Heart left ventricle (tissue), 16 donors: Measurements from ENCODE around the gene MAPKAPK2. TPM values are rescaled to one million over a fixed set of nuclear protein-coding genes. Genes with fewer than 3 reads are reported as not detected.
"Not testable (repeated sequence)": the region's sequence is repeated elsewhere in the genome, so short reads cannot be mapped to it uniquely, and the experiment has no call there.

ENCODE experiments used
- ATAC-seq, 4 donors: fragments of 200-7000 bp; cut with Tn5 transposase; one replicate each; pipeline ENCODE4 v1.9.1; 2020 to 2022; ENCODE audit warnings: moderate library complexity in 4 of 4, mild to moderate bottlenecking in 3 of 4, moderate number of reproducible peaks in 1 of 4
- DNase-seq, 5 donors: peaks; one replicate each; pipeline ENCODE4 v3.0.0-alpha.2; 2020
- H3K27ac ChIP-seq, 12 donors: fragments of 200-600 bp; sonication (generic) in 4 of 12; one replicate each; pipeline versions ENCODE4 v1.5.0 to v1.8.0; 2016 to 2022; ENCODE audit warnings: mild to moderate bottlenecking in 2 of 12
- H3K27me3 ChIP-seq, 9 donors: fragments of 200-600 bp; sonication (generic) in 2 of 9; one replicate each; pipeline versions ENCODE4 v1.5.1 to v1.8.0; 2016 to 2022; ENCODE audit warnings: mild to moderate bottlenecking in 3 of 9
- H3K36me3 ChIP-seq, 9 donors: fragments of 200-600 bp; sonication (generic) in 2 of 9; one replicate each; pipeline versions ENCODE4 v1.5.0 to v1.8.0; 2018 to 2022; ENCODE audit warnings: mild to moderate bottlenecking in 2 of 9
- H3K4me1 ChIP-seq, 12 donors: fragments of 200-600 bp; sonication (generic) in 4 of 12; one replicate each; pipeline versions ENCODE4 v1.5.0 to v1.8.0; 2016 to 2022; ENCODE audit warnings: mild to moderate bottlenecking in 3 of 12
- H3K4me3 ChIP-seq, 12 donors: fragments of 200-600 bp; sonication (generic) in 4 of 12; one replicate each; pipeline versions ENCODE4 v1.5.0 to v1.8.0; 2017 to 2022; ENCODE audit warnings: mild to moderate bottlenecking in 9 of 12, moderate library complexity in 4 of 12
- H3K9me3 ChIP-seq, 12 donors: fragments of 200-600 bp; sonication (generic) in 4 of 12; one replicate each; pipeline versions ENCODE4 v1.5.0 to v1.8.0; 2016 to 2022; ENCODE audit warnings: mild to moderate bottlenecking in 1 of 12
- POLR2A ChIP-seq, 2 donors: fragments of 450-650 bp; IDR thresholded peaks; one replicate each; pipeline ENCODE4 v1.6.1; 2017; ENCODE audit warnings: antibody characterized with exemption in 2 of 2, mild to moderate bottlenecking in 2 of 2, moderate library complexity in 2 of 2
- WGBS, 4 donors: extraction: QIAGEN DNeasy Blood & Tissue Kit in 2 of 4; methylation state at CpG; one replicate each; pipeline versions ENCODE4 v1.1.5 to v1.1.7; 2013 to 2018; 5-methylcytosine and 5-hydroxymethylcytosine counted together
- intact Hi-C, 10 donors: fragments of 100-400 bp; cut with DNase I; formaldehyde crosslinking; loops; one replicate each; pipeline versions ENCODE4 v1.11.1 to v1.14.2; 2022
- polyA plus RNA-seq, 2 donors: library from polyadenylated mRNA; stranded (reverse); fragments of 200-250 nt; gene quantifications; one replicate each; pipeline ENCODE4 v1.2.3, GENCODE V29; 2013
- total RNA-seq, 9 donors: library from RNA; depleted of rRNA in 2 of 9; stranded (reverse); fragments of >200 nt in 2 of 9; fragmentation: NEBNext Ultra II Directional in 3 of 9; extraction: Animal tissue kit (Norgen Biotek cat#: 25700) in 3 of 9; gene quantifications; one replicate each; pipeline versions ENCODE4 v1.1.0 to v1.2.4, GENCODE V29; 2016 to 2023
- TF ChIP-seq, protein P1 (sequence below), 12 donors: fragments of 200-600 bp; sonication (generic) in 4 of 12; IDR thresholded peaks; one replicate each; pipeline versions ENCODE4 v1.5.0 to v1.8.0; 2018 to 2022; ENCODE audit warnings: antibody characterized with exemption in 12 of 12, mild to moderate bottlenecking in 5 of 12
- donor health status: ischemic (EF 13 %, LVEDD 7.1; RV severe dilation, severe dysfunction).
- donor health status: healthy with polysubstance abuse.
- donor health status: DM: no; HTN: yes; CAD: no.
- donor health status: DM: no; HTN: no; CAD: no.
- donor health status: ischemic (EF 25% LVEDD 6.9; RV normal size, moderate dysfunction).
- donor health status: ischemic (EF 25% LVEDD 5.7; RV mildly dilated, moderate dysfunction).
- donor health status: healthy.
- donor health status: DM: yes; HTN: yes; CAD: no.
- donor health status: ischemic (EF 35%, LVEDD 5.7; RV mildly dilated, moderate dysfunction).
- donor health status: nonischemic (EF 11% LVEDD 7.7; RV severe dilation, severe dysfunction).
- donor health status: DM: yes; HTN: yes; CAD: no.
- donor health status: PGD.
- donor health status: ischemic (EF 29% LVEDD 5.4; RV normal size, mild dysfunction).
- donor health status: nonischemic (EF 23%, LVEDD 6.1; RV moderate dilation, normal function).

Gene MAPKAPK2
- total and polyA plus RNA-seq, 11 donors = 126 to 327 (median 223) TPM

GRCh38 chr1:206776229-206776628, 91.5 kb downstream of the MAPKAPK2 start:
- no peak for DNase-seq
- no peak overlapping the region for H3K27ac ChIP-seq
- no peaks in the 10 kb centered on the region for H3K36me3 ChIP-seq
- ATAC-seq = no peak
- intact Hi-C loops = no loop called here
- no peaks in the 10 kb centered on the region for H3K9me3 ChIP-seq
- no peaks in the 10 kb centered on the region for H3K27me3 ChIP-seq
- H3K4me1 ChIP-seq = peaks cover 0 to 65% (median 0%) of the 10 kb centered on the region in 12 donors
- no peak overlapping the region for H3K4me3 ChIP-seq
- TF ChIP-seq POLR2A (IDR thresholded peaks at IDR 0.05) = no peak
- TF ChIP-seq, protein P1, sequence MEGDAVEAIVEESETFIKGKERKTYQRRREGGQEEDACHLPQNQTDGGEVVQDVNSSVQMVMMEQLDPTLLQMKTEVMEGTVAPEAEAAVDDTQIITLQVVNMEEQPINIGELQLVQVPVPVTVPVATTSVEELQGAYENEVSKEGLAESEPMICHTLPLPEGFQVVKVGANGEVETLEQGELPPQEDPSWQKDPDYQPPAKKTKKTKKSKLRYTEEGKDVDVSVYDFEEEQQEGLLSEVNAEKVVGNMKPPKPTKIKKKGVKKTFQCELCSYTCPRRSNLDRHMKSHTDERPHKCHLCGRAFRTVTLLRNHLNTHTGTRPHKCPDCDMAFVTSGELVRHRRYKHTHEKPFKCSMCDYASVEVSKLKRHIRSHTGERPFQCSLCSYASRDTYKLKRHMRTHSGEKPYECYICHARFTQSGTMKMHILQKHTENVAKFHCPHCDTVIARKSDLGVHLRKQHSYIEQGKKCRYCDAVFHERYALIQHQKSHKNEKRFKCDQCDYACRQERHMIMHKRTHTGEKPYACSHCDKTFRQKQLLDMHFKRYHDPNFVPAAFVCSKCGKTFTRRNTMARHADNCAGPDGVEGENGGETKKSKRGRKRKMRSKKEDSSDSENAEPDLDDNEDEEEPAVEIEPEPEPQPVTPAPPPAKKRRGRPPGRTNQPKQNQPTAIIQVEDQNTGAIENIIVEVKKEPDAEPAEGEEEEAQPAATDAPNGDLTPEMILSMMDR (IDR thresholded peaks at IDR 0.05) = no peak
- WGBS, 4 donors = 84 to 88% (median 87%) methylated on average over 4 of the region's 4 CpGs

GRCh38 chr1:206778031-206778430, 93.3 kb downstream of the MAPKAPK2 start:
- H3K36me3 ChIP-seq = no peaks in the 10 kb centered on the region
- no peaks in the 10 kb centered on the region for H3K9me3 ChIP-seq
- peaks cover 0 to 53% (median 0%) of the 10 kb centered on the region in 12 donors for H3K4me1 ChIP-seq
- ATAC-seq (no peak), DNase-seq (no peak)
- peak overlapping the region in 1 of 12 donors; percentile 46 for H3K27ac ChIP-seq
- intact Hi-C loops = no loop called here
- H3K27me3 ChIP-seq = no peaks in the 10 kb centered on the region
- H3K4me3 ChIP-seq = no peak overlapping the region
- 87 to 98% (median 93%) methylated on average over 7 of the region's 7 CpGs for WGBS, 4 donors
- TF ChIP-seq, protein P1 (IDR thresholded peaks at IDR 0.05) = no peak
- no peak for TF ChIP-seq POLR2A (IDR thresholded peaks at IDR 0.05)

DNA sequence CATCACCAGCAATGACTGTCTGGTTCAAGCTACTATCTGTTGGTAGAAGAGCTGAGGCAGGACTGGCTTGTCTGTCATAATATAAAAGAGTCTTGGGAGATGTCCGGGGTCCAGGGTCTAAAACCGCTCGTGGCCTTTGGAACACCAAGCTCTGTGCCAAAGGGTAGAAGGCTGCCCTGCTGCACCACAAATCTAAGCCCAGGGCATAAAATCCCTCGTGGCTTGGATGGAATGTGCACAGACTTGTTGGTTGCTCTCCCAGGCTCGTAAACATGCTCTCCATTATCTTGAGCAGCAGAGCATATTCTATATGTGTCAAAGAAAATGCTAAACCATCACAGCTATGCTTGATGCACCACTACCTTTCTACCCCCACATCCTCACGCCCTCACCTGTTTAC, 94.2 kb downstream of the MAPKAPK2 start:
- peak overlapping the region in 1 of 12 donors; percentile 46 for H3K27ac ChIP-seq
- 79 to 86% (median 81%) methylated on average over 6 of the region's 6 CpGs for WGBS, 4 donors
- H3K27me3 ChIP-seq, H3K9me3 ChIP-seq, intact Hi-C loops, H3K36me3 ChIP-seq, H3K4me3 ChIP-seq, DNase-seq, ATAC-seq: not testable (repeated sequence)
- peaks cover 0 to 46% (median 0%) of the 10 kb centered on the region in 12 donors for H3K4me1 ChIP-seq

DNA sequence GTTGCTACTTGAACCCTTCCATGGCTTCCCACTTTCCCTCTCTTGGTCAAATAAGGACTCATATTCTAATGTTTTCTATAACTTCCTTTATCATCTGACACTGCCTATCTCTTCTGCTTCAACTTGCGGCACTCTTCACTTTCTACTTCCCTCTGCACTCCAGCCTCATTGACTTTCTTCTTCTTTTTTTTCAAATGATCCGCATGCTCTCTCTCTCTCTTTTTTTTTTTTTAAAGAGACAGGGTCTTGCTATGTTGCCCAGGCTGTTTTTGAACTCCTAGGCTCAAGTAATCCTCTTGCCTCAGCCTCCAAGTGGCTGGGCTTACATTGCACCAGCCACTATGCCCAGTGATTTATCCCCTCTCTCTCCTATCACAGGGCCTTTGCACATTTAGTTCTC, 94.9 kb downstream of the MAPKAPK2 start:
- H3K27ac ChIP-seq = peak overlapping the region in 1 of 12 donors; percentile 46
- intact Hi-C loops = no loop called here
- no peaks in the 10 kb centered on the region for H3K36me3 ChIP-seq
- no peak overlapping the region for H3K4me3 ChIP-seq
- 62 to 71% (median 69%) methylated on average over 2 of the region's 2 CpGs for WGBS, 4 donors
- peaks cover 0 to 42% (median 0%) of the 10 kb centered on the region in 12 donors for H3K4me1 ChIP-seq
- TF ChIP-seq, protein P1 (IDR thresholded peaks at IDR 0.05) = no peak
- no peak for TF ChIP-seq POLR2A (IDR thresholded peaks at IDR 0.05)
- no peaks in the 10 kb centered on the region for H3K9me3 ChIP-seq
- H3K27me3 ChIP-seq = no peaks in the 10 kb centered on the region
- DNase-seq (no peak), ATAC-seq (no peak)

- Histone ChIP-seq H3K4me1 (peaks cover 0 to 50% (median 0%) of the 10 kb centered on the region in 12 donors), H3K27me3 (no peaks in the 10 kb centered on the region), H3K4me3 (no peak overlapping the region), H3K9me3 (no peaks in the 10 kb centered on the region), H3K36me3 (no peaks in the 10 kb centered on the region), H3K27ac (no peak overlapping the region)
- DNase-seq (no peak), ATAC-seq (no peak)
- TF ChIP-seq, protein P1 (IDR thresholded peaks at IDR 0.05) = no peak
- TF ChIP-seq POLR2A (IDR thresholded peaks at IDR 0.05) = no peak
- 84 to 95% (median 85%) methylated on average over 2 of the region's 2 CpGs for WGBS, 4 donors
- intact Hi-C loops = no loop called here
Measured at GRCh38 chr1:206782448-206782847, 97.7 kb downstream of the MAPKAPK2 start.
